ENCODE data around the gene RAPSN.

DNA sequence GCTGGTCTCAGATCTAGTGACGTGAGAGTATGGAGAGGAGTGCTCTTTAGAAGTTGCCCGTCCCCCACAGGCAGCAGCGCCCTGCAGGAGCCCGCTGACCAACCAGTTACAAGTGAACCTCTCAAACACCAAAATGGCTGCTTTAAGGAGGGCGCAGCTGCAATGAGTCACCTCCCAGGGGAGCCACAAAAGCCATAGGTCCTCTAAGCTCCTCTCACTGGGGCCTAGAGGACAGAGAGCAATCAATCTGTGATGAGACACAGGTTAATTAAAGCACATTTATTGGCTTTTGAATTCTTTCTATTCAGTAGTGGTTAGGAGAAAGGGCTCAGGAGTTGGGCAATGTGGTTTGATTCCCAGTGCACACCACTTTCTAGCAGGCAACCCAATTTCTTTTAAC is 15.5 kb upstream of the RAPSN start:
- TF ChIP-seq, protein P1, sequence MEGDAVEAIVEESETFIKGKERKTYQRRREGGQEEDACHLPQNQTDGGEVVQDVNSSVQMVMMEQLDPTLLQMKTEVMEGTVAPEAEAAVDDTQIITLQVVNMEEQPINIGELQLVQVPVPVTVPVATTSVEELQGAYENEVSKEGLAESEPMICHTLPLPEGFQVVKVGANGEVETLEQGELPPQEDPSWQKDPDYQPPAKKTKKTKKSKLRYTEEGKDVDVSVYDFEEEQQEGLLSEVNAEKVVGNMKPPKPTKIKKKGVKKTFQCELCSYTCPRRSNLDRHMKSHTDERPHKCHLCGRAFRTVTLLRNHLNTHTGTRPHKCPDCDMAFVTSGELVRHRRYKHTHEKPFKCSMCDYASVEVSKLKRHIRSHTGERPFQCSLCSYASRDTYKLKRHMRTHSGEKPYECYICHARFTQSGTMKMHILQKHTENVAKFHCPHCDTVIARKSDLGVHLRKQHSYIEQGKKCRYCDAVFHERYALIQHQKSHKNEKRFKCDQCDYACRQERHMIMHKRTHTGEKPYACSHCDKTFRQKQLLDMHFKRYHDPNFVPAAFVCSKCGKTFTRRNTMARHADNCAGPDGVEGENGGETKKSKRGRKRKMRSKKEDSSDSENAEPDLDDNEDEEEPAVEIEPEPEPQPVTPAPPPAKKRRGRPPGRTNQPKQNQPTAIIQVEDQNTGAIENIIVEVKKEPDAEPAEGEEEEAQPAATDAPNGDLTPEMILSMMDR (IDR thresholded peaks at IDR 0.05) = no peak
- TF ChIP-seq POLR2AphosphoS5 (IDR thresholded peaks at IDR 0.05) = no peak
- TF ChIP-seq POLR2A (IDR thresholded peaks at IDR 0.05) = no peak
- TF ChIP-seq EP300 (IDR thresholded peaks at IDR 0.05) = no peak

All from suprapubic skin (tissue), 4 donors.